NCI-H82 treated with DMSO at 0.1 percent for 48 hours (cell line): ENCODE results near the gene BRCA2.

ENCODE experiments used
- DNase-seq: peaks from one replicate; lab custom pipeline; 2025; ENCODE audit not compliant: unreplicated experiment; lab: John Stamatoyannopoulos, UW

Gene BRCA2

DNA sequence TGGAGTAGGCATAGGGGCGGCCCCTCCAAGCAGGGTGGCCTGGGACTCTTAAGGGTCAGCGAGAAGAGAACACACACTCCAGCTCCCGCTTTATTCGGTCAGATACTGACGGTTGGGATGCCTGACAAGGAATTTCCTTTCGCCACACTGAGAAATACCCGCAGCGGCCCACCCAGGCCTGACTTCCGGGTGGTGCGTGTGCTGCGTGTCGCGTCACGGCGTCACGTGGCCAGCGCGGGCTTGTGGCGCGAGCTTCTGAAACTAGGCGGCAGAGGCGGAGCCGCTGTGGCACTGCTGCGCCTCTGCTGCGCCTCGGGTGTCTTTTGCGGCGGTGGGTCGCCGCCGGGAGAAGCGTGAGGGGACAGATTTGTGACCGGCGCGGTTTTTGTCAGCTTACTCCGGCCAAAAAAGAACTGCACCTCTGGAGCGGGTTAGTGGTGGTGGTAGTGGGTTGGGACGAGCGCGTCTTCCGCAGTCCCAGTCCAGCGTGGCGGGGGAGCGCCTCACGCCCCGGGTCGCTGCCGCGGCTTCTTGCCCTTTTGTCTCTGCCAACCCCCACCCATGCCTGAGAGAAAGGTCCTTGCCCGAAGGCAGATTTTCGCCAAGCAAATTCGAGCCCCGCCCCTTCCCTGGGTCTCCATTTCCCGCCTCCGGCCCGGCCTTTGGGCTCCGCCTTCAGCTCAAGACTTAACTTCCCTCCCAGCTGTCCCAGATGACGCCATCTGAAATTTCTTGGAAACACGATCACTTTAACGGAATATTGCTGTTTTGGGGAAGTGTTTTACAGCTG is at the start of gene BRCA2, which contains the start of gene ZAR1L:
Gene BRCA2 (plus strand): TSS at position 271 of the 790 bp plus-strand sequence. CDS start 953 bp downstream, outside the sequence.
Gene ZAR1L (minus strand): TSS at position 126 of the 790 bp plus-strand sequence. CDS start 3,438 bp downstream, outside the sequence.
- peak; percentile 59 for DNase-seq

DNA sequence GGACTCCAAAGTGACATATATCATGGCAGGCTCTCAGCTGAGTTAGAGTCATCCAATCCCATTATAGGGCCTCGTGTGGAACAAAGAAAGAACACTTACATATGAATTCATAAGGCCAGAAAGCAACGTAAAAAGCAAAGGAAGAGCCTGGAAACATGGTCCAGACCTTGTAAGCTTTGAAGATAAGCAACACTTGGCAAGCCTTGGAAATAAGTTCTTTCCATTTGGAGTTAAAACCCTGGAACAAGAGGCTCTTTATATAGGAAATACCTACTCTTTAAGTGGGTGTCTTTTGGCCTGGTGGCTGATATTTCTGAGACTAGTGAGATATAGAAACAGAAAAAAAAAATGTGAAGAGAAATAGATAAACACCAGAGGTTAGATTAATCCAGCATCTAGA is 49.6 kb upstream of the BRCA2 start:
- DNase-seq: no peak

- DNase-seq: no peak
Measured at GRCh38 chr13:32266130-32266529, 49.2 kb upstream of the BRCA2 start.

DNA sequence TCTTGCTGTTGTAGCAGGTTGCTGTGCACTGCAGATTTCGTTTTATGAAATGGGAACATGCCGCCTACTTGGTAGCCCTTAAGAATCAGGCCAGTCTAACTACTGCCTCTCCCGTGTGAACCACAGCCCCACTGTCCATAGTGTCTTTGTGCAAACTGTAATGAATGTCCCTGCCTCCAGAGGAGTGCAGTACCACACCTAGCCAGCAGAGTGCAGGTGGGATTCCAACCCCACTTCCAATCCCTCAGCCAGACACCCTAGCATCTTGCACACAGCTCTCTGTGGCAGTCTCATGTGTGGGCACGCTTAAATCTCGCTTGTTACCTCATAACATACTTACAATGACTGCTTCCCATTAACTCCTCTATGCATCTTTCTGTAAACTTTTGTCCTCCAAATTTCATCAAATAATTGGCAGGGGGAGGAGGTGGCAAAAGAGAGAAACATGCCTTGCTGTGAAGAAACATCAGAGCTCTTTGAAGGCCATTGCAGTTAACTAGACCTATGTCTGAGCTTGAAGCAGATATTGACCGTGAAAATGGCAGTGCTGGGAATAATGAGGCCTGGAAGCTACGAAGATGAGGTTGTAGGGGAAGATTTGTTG is 47.4 kb upstream of the BRCA2 start:
- no peak for DNase-seq

- no peak for DNase-seq
Measured at GRCh38 chr13:32272021-32272683, 43.2 kb upstream of the BRCA2 start.

- no peak for DNase-seq
Measured at GRCh38 chr13:32277839-32278238, 37.5 kb upstream of the BRCA2 start.

DNA sequence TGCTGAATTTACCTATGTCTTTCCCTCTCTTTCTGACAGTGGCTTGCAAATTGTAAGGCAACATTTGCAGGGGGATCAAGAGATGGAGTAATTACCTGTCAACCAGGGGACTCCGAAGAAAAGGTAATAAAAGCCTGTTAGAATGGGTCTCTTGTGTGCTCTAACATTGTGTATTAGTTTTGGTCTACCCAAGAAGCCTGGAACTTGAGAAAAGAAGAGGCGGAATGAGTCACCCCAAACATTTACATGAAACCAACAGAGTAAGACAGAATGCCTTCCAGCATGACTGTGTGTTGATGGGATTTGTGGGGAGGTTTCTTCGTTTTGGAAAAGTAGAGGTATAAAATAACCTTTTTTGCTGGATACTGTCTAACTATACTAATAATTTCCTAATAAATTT is 36.9 kb upstream of the BRCA2 start:
- DNase-seq: no peak

GRCh38 chr13:32281096-32281495 is 34.2 kb upstream of the BRCA2 start:
- no peak for DNase-seq

GRCh38 chr13:32282096-32282711 is 33.1 kb upstream of the BRCA2 start:
- no peak for DNase-seq

- DNase-seq: no peak
Measured at GRCh38 chr13:32284927-32285632, 30.2 kb upstream of the BRCA2 start.

- DNase-seq: no peak
Measured at GRCh38 chr13:32285633-32285965, 29.7 kb upstream of the BRCA2 start.

DNA sequence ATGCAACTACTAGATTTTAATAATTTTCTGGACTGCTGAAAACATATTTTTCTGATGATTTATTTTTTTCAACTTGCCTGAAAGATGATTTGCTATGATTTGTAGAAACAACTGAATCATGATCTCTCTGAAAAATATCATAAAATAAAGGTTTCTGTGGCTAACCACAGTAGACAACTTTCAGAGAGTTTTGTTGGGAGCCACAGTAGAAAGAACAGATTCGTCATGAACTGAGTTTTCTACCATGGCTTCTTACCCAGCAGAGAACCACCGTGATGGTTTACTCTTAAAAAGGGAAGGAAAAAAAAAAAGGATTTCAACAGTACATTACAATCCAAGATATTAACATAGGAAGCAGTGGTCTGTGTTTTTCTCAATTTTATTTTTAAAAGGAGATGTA is 18.1 kb upstream of the BRCA2 start:
- DNase-seq: no peak

DNA sequence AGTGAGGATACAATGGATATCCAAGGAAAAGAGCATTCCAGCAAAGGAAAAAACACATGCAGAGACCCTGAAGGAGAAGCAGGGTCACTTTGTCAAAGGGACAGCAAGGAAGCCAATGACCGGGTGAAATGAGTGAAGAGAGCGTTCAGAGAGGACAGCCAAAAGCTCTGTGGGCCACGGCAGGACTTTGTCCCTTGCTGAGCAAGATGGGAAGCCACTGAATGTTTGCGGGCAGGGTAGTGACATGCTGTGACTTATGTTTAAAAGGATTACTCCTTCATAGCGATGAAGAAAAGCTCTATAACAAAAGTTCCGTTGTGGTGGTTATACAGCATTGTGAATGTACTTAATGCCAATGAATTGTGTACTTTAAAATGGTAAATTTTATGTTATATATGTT is 16.6 kb upstream of the BRCA2 start:
- DNase-seq: no peak

- no peak for DNase-seq
Measured at GRCh38 chr13:32299893-32300292, 15.4 kb upstream of the BRCA2 start.

DNA sequence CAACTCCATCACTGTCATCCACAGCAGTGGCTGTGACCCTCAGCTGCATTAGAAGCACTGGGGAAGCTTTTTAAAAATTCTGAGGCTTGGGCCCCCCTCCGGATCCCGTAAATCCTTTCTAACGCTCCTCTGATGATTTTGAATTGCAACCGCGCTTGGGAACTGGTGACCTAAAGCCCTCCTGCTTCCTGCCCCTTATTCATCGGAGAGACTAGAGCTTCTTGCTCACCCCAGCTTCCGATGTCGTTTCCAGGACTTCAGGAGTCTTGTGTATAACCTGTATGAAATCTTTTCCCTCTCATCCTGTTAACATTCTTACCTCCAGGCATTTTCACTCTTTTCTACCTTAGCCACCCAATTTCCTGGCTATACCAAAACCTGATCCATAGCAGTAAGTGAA is 14.9 kb upstream of the BRCA2 start:
- DNase-seq: no peak

- no peak for DNase-seq
Measured at GRCh38 chr13:32300920-32301319, 14.4 kb upstream of the BRCA2 start.

DNA sequence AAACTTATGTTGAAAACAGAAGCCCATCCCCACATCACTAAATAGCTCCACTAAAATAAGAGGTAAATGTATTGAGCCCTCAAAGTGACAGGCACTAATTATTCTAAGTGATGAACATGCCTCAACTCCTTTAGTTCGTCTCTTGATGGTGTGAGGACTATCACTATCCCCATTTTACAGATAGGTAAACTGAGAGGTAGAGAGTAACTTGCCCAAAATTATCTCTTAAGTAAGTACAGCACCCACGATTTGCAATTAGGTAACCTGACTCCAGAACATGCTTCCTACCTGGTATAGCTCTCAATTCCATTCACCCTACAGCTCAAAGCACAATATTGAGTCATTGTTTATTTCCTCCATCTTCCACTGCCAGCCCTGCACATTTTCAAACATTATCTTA is 12.8 kb upstream of the BRCA2 start:
- no peak for DNase-seq

DNA sequence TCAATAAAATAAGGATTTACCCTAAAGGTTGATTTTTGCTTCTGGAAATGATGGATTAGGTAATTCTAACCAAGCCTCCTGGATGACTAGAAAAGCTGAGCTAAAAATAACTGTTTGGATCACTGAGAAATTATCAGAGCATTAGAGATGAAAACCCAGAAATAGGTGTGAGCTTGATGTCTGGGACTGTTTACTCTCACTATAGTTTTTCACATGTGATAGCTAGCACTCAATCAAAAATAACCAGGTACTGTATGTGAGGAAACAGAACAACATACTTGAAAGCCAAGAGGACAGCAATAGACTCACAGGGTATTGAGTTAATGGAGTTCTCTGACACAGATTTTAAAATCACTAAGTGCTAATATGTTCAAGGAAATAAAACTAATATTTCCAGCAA is 9.7 kb upstream of the BRCA2 start:
- no peak for DNase-seq

DNA sequence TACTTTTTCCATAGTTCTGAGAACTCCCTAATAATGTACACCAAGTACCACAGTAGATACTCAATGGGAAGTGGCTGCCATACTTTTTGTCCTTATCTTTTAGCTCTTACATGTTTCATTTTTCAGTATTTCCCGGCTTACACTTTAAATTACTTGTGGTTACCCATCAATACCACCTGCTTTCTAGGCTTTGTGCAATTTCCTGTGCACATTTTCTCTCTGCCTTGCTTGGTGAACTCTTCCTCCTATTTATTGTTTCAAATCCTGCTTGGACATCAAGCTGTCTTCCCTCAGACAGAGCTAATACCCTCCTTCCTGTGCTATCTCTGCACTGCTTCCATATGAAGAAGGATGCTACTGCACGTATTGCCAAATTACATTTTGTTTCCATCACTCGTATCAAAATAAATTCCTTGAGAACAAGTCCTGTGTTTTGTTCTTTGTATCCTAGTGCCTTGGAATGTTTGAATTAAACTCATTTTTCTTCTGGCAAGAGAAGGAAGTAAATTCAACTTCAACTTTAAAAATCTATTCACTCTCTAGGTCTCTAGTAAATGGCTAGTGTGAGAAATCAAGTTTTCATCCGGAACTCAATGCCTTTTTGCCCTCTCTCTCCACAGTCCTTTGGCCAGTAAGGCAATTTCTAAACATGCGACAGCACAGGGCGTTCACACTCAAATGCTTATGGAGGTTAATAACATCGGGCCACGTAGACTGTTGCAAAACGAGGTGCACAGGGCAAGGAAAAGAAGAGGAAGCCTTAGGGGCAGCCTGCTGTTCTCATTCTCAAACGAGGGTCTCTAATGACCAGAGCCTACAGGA is 5.8 kb upstream of the BRCA2 start:
- DNase-seq: no peak

GRCh38 chr13:32310134-32310706 is 5.1 kb upstream of the BRCA2 start:
- peak; percentile 31 for DNase-seq
